GM19351 (cell line): ENCODE results near the gene NCKAP5.

Experiments
- ATAC-seq: cut with Tn5 transposase; IDR thresholded peaks from one replicate; pipeline ENCODE4 v1.9.1; 2021; ENCODE audit warnings: mild to moderate bottlenecking, moderate library complexity; ENCODE audit not compliant: unreplicated experiment

The NCKAP5 gene

DNA sequence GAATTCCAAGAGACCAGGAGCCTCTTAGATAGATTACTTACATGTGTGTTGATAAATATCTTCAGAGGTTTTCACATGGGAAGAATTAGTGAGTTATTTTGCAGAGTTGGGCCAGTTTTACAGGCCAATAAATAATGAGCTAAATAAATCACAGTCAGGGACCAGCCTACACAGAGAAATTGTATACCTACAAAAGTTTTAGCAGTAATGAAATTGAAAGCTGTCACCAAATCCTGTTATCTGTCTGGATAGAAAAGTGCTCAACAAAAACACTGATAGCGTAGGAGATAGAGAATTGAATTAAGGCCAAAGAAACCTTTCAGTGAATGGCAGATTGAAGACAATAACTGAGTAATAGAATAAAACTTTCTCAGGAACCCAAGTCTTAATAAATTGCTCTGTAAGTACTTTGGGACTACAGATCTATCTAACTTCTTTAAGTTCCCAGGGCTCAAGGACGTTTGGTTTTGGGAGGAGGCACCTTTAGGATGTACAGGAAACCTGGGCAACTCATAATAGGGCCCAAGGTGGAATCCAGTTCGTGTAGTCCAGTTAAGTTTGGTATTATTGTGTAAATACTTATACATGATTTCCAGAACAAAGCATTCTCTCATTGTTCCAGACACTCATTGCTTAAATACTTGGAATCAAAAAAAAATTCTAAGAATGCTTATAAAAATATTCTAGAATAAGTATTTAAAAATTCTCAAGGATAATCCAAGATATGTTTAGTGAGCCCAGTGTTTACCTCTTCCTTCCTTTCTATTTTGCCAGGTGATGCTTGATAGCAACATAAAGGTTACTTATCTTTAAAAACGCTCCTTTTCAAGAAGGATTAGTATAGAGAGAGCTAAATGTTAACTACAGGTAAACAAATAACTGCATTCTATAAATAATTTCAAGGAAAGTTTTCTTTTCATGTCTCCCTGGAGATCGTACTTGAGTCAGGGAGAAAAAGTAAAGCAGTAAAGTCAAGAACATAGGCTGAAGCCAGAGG, 134.5 kb downstream of the NCKAP5 start:
- ATAC-seq: no peak

DNA sequence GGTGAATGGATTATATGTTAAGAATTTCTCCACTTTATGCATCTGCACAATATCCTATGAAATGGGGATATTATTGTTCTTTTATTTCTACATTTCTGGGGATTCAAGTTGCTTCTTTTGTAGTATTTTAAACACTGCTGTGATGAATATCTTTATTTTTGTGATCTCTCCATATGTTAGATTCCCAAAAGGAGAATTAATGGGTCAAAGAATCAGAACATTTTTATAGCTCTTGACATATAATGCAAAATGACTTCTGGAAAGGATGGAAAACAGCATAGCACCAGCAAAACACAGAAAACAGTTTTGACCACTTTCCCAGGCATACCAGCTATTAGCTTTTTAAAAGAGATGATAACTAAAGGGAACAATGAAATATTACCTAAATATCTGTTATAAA, 135.5 kb downstream of the NCKAP5 start:
- no peak for ATAC-seq

DNA sequence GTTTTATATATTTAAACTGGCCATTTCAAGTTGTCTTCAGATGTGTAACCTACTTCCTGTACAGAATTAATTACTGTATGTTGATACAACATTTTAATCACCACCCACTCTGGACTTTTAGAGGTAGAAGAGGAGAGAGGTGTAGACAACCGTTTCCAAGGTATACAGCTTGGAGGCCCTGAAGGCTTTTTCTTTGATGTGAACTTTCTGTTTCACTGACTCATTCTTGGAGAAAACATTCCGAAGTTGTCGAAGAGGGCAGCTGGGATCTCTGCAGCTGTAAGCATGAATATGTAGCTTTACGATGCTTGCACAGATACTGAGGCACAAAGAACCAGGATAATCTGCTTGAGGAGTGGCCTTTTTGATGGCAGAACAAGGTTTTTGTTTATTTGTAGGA, 137.0 kb downstream of the NCKAP5 start:
- no peak for ATAC-seq

DNA sequence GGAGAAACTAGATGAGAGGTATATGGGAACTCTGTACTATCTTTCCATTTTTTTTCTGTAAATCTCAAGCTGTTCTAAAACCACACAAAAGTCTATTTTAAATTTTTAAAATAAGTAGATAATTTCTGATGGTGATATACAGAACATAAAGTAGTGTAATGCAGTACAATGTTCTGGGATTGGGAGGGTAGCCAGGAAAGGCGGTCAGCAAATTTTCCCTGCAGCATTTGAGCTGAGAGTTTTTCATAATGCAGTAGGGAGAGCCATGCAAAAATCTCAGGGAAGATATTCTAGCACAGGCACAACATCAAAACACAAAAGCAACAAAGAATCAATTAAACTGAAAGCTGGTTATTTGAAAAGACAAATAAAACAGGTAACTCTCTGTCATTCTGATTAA, 141.5 kb downstream of the NCKAP5 start:
- no peak for ATAC-seq

DNA sequence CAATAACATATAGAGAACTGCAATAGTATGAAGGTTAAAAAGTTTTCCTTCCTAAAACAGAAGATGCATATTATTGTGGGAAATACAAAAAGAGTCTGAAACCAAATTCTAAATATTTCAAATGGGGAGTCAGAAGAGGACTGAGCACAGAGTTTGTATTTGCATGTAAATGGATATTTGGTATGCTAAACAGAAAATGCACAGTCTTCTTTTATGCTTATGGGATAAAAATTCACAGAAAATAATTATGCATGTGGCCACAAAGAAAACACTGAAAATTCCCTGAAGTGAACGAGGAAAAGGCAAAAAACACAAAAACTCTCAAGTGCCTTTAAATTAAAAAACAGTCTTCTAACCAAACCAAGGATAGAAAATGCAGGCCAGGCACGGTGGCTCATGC, 142.7 kb downstream of the NCKAP5 start:
- no peak for ATAC-seq

DNA sequence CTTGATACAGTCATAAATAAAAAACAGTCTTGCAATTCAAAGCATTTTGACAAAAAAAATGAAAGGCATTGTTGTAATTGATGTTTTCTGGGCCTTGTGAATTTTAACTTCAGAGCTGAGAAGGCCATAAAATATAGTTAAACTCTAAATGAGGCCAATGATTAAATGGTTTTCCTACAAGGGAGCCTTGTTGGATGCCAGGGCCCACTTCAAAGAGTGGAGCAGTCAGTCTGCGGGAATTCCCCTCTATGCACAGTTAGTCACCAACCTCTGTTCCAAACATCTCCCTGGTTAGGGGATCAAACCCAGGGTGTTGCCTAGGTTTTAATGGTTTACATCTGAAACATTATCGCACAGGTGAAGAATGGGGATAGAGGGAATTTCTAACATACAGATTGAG, 143.4 kb downstream of the NCKAP5 start:
- no peak for ATAC-seq

DNA sequence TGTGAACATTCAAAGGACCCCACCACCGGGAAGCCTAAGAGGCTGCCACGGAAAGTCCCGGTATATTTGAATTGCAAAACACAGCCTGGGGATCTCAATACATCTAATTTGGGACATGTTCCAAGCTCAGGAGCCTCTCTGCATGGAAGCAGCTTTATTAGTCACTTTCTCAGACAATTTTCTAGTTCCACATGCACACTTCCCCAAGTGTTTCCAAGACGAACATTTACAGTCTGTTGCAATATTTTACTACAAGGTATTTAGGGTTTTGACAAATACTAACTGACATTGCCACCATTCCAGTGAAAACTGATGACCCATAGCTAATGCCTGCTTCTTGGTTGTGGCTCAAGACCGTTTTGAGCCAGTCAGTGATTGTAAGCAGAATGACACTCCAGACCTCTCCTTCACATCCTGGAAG, 145.3 kb downstream of the NCKAP5 start:
- no peak for ATAC-seq

DNA sequence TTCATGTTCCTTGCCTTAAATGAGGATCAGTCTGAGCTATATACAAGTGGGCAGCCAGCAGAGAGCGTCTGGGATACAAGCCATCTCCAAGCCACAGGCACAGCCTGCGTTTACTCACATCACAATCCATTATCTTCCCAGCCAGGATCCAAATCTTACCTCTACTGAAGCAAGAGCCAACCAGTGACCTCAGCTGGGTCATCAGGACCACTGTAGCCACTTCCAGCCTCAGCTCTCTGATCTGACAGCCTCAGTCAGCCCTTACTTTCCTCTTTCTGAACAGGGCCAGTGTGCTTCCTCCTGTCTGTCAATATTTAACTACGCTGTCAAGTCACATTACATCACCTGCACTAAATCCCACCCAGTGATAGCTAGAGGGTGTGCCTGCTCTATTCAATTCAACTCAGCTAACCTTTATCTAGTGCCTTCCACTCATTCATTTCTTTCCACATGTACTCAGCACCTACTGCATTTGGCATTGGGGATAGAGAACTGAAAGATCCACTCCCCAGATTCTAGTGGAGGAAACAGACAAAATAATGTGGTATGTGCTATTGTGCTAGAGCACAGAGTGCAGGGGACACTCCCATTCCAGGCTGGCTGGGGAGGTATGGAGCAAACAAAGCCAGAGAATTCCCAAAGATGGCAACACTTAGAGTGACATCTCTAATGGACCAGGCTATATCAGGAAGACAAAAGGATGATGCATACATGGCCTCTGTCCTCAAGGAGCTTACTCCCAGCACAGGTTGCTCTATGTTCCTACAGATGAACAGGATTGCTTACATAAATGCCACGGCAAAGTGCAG, 146.5 kb downstream of the NCKAP5 start:
- ATAC-seq: peak; percentile 76

DNA sequence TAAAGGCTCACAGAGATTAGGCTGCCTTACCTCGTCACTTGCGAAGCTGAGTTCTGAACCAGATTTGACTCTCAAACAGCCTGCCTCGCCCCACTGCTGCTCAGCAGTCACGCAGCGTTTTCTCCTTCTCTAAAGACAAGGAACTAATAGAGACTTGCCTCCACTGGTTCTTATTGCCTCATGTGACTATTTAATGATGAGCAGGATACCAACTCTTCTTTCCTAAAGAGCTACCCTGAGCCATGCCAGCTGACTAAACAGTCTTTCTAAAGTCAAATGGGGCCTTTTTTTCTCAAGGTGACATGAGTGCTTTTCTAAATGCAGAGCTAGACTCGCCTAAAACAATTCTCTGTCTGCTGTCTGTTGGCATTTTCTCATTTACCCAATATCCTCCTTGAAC, 147.5 kb downstream of the NCKAP5 start:
- no peak for ATAC-seq

DNA sequence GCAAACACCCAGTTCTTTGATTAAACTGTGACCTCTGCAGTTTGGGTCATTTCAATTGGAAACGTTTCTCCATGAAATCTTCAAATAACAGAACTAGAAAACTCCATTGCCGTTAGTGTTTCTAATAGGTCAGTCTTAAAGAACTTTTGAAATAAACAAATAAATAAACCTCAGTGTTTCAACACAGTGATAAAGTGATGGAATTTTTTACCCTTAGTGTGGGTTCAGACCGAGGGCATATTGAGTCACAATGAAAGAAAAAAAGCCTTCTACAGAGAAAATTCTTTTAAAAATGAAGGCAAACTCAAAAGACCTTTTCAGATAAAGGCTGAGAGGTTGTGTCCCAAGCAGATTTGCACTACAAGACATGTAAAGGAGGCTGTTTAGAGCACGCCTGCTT, 149.6 kb downstream of the NCKAP5 start:
- ATAC-seq: no peak

DNA sequence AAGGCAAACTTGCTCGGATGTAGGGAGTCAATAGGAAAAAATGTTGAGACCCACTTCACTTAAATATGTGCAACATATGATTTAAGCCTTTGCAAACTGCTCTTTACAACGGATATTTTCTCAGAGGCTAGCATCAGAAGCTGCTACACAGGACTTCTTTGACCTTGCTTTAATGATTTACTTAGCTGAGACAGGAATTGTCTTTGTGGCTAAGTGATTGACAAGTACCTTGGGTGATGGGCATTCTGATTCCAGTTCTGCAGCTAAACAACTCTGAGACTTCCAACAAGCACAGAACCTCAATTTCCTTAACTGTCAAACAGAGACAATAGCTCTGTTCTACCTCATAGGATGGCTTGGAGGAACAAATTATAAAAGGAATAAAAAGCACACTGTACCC, 150.2 kb downstream of the NCKAP5 start:
- ATAC-seq: no peak

DNA sequence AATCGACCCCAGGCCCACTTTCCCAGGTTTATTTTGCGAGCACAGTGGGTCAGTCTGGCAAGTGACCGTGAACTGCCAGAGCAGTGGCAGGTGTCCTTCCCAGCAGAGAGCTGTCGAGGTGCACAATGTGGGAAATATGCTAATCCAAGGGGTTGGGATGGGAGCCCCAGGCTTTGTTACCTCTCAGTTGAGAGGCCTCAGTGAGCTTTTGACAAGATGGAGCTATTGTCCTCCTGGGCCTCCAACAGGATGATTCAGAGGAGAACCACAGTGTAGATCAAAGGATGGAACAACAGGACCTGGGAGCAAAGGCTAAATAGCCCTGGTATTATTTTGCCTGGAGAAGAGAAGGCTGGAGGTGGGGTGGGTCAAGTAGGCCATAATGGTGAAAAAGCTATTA, 150.8 kb downstream of the NCKAP5 start:
- no peak for ATAC-seq

DNA sequence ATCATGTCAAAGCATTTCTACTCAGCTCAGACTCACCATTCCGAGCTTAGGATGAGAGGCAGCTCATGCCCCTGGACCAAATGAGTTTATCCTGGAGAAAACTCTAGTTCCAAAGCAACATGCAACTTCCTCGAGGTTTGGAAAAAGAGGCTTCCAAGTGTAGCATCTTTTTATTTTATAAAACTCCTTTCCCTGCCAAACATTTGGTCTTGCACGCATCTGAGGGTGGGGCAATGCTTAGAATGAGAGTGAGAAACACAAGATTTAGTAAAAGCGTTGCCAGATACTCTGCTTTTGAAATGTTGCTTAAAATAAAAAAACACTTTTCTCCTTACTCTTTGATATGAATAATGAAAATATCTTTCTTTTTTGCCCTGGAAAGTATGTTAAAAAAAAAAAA, 151.5 kb downstream of the NCKAP5 start:
- ATAC-seq: no peak

DNA sequence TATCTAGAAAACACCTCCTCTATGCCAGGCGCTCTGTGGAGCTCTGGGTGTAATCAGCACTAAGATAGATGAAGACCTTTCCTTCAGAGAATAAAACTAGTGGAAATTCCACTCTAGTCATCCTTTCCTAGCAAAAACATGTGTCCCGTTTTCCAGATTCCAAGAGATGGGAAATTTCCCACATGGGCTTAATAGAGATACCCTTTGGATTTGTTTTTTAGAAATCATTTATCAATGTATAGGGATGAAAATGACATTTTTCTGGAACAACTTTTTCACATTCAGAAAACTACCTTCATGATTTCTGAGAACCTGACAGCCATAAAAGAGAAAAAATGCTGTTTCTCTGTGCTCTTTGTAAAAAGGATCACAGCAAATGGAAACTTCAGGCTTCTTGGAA, 152.1 kb downstream of the NCKAP5 start:
- no peak for ATAC-seq

DNA sequence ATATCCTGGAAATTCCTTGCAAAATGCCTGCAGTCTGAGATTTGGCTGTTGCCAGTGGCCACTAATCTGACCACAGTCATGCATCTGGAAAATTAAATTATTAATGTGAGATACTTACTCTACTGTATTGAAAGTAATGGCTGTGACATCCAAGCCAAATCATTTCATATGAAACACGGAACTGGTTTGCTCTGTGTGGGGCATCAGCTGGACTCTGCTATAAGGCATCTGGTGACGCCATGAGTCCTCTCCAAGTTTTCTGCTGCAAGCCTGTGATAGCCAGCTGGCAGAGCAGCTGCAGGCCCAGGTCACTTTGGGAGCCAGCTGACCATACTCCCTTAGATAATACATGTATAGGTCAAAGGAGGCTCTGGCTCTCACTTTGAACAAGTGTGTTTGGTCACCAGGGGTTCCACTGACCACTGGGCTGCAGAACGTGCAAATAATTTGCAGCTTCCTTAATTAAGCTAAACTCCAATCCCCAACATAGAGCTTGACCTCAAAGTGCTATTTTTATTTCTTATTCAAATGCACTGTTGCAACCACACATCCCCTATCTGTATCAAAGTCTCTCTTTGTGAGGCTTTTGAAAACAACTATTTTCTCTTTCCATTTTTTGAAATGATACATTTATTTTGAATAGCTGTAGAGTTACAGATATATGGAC, 152.9 kb downstream of the NCKAP5 start:
- ATAC-seq: no peak

DNA sequence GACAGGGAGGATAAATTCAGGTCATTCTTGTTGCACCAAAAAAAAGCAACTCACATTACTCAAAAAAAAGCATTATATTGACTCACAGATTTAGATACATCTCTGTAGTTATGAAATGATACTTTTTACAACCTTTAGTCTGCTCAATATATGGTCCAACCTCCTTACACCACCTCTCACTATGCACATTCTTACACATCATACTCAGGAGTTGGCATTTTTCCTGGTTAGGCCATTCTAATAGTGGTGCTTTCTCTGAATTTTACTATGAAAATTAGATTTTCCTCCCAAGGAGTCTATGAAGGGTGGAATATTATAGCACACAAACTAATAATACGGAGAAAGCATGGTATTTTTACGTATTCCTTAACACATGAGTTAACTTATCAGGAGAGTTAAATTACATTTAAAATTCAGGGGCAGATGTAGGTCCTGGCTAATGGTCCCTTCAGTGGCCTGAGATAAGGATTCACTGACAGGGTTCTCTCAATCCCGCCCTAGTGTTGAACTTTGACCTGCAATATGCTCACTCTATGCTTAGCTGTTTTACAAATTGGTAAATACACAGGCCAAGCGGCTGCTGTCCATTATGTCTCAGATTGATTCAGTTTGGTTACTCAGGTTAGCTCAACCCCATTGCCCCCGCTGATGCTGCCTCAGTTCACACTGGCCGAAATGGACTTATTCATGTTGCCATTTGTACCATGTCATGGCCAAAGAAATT, 153.6 kb downstream of the NCKAP5 start:
- ATAC-seq: no peak

DNA sequence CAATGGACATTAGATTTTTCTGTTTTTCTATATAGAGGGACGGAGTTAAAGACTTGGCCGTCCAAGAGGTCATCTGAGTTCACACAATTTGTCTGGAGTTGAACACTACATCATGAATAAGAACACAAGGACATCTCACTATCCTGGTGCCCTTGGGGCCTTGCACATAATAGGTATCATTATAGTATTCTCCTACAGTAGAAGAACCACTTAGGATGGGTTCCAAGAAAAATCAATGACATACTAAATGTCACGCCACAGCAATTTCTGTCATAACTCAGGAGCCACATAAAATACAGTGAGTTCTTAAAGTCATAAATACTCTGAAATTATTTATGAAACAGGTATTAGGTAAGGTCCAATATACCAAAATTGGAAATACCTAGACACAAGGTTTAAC, 154.4 kb downstream of the NCKAP5 start:
- no peak for ATAC-seq

DNA sequence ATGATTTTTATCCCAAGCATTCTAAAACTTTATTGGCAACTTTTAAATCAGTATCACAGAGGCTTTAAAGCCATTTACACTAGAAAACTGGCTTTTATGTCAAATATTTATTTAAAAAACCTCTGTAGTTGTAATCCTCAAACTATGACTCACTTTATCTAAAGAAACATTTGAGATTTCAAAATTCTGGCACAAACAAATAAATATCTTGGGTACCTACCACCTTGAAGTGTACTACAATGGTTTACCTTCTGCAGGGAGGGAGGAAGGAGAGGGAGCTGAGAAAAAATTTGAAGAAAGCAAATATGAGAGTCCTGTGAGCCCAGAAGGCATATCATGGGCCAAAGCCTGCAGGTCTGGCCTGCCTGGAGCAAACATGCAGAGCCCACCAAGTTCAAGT, 155.6 kb downstream of the NCKAP5 start:
- ATAC-seq: no peak

DNA sequence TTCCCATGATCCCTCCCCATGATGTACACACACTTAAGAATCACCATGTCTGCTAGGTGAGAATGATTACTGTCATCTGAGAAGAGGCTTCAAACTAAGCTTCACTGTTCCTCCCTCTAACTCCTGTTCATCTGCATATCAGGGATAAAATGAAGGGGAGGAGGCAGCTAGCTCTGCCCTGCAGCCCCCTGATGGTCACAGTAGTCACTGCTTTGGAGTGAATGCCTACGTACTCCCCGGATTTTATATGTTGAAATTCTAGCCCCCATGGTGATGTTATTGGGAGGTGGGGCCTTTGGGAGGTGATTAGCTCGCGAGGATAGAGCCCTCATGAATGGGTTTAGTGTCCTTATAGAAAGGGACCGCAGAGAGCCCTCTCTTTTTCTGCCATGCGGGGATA, 156.4 kb downstream of the NCKAP5 start:
- ATAC-seq: no peak

DNA sequence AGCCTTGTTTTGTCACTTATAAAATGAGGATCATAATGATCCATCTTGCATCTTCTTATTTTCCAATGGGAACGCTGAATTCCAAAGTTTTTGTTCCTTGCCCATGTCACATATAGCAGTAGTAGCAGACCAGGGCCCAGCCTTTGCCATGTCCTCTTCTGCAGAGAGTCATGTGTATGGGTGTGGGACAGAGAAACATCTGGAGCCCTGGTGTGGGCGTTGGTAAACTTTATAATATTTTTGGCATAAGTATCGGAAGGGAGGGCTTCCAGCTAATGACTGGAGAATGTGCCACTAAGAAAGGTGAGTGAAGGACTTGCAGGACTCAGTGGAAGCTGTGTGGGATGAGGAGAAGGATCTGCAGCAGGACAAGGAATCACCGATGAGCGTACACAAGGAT, 157.2 kb downstream of the NCKAP5 start:
- ATAC-seq: no peak
